Measurements from ENCODE around the gene AQP1.

DNA sequence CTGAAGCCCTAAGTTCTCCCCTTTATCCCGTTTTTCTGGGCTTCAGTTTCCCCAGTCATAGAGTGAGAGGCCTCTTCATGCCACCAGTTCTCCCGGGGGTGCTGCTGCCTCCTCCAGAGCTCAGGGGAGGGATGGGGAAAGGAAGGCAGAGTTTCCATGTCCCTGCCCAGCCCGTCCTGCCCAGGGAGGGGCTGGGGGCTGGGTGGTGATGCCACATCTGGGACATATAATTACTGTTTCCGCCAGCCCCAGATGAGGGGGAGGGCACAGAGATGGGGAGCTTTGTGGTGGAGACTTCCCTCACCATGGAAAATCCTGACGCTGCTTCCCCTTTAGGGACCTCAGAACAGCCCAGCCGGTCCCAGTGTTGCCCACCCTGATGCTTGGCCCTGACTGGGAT lies 4.1 kb downstream of the AQP1 start:
- no peak for TF ChIP-seq POLR2AphosphoS5 (IDR thresholded peaks at IDR 0.05)
- TF ChIP-seq, protein P1, sequence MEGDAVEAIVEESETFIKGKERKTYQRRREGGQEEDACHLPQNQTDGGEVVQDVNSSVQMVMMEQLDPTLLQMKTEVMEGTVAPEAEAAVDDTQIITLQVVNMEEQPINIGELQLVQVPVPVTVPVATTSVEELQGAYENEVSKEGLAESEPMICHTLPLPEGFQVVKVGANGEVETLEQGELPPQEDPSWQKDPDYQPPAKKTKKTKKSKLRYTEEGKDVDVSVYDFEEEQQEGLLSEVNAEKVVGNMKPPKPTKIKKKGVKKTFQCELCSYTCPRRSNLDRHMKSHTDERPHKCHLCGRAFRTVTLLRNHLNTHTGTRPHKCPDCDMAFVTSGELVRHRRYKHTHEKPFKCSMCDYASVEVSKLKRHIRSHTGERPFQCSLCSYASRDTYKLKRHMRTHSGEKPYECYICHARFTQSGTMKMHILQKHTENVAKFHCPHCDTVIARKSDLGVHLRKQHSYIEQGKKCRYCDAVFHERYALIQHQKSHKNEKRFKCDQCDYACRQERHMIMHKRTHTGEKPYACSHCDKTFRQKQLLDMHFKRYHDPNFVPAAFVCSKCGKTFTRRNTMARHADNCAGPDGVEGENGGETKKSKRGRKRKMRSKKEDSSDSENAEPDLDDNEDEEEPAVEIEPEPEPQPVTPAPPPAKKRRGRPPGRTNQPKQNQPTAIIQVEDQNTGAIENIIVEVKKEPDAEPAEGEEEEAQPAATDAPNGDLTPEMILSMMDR (IDR thresholded peaks at IDR 0.05) = no peak
